ENCODE measurements around the gene PKMYT1.

Gene PKMYT1

GRCh38 chr16:2973605-2974318, 6.5 kb downstream of the PKMYT1 start:
- DNase-seq (ENCODE audit: low spot score), result no peak

DNA sequence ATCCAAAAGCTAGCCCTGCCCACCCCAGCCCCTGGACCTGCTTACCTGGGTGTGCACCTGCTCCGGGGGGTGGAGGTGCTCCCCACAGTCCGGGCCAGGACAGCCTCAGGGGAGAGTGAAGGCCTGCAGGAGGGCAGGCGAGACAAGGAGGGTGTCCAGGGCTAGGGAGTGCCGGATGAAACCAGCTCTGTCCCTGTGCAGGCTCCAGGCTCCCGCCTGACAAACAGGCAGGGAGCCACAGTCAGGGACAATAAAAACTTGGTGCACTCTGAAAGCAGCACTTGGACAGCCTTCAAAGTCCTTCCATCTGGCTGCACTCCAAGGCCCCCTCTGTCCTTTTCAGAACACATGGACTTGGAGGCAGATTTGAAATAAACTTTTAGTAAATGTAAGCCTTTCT, 7.2 kb downstream of the PKMYT1 start:
- DNase-seq (ENCODE audit: low spot score), result peak; percentile 63

- no peak for DNase-seq (ENCODE audit: low spot score)
Measured at GRCh38 chr16:2971985-2972784, 8.1 kb downstream of the PKMYT1 start.

GRCh38 chr16:2971134-2971984, 8.9 kb downstream of the PKMYT1 start:
- DNase-seq (ENCODE audit: low spot score), result no peak

- no peak for DNase-seq (ENCODE audit: low spot score)
Measured at GRCh38 chr16:2970563-2970962, 9.7 kb downstream of the PKMYT1 start.

- peak; percentile 73 for DNase-seq (ENCODE audit: low spot score)
Measured at GRCh38 chr16:2969545-2970521, 10.4 kb downstream of the PKMYT1 start.

- peak; percentile 90 for DNase-seq (ENCODE audit: low spot score)
Measured at GRCh38 chr16:2968738-2969544, 11.3 kb downstream of the PKMYT1 start, which contains the start of gene PAQR4. Gene PAQR4 (plus strand): TSS chr16:2969348. CDS start chr16:2969675, 327 bp downstream.

DNA sequence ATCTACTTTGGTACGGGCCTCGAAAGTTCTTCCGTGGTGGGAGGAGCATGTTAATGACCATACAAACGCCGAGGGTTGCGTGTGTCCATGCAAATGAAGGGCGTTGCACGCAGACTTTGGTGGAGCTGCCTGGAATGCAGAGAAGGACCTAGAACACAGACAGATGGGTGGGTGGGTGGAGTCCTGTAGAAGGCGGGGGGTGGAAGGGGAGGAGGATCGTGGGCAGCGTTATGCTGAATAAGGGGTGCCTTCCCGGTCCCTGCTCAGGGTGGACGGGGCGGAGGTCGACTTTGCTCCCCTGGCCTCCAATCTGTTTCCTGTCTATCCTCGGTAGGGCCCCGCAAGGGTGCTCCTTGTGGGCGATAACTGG, 11.9 kb downstream of the PKMYT1 start:
- DNase-seq (ENCODE audit: low spot score), result no peak

DNA sequence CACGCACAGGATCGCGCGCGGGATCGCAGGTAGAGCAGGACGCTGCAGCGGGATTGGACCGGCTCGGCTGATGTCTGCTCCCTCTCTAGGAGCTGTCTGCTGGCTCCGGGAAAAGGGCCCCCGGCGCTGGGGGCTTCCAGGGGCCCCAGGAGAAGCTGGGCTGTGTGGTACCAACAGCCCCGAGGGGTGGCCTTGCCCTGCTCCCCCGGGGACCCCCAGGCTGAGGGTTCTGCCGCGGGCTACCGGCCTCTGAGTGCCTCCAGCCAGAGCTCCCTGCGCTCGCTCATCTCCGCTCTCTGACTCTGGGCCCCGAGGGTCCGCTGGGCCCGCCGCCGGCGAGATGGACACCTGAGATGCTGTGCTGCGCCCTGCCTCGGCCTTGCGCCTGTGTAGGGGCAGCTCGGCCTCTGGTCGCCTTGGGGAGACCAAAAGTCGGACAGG, 12.5 kb downstream of the PKMYT1 start:
- no peak for DNase-seq (ENCODE audit: low spot score)

GRCh38 chr16:2967211-2967631, 13.0 kb downstream of the PKMYT1 start:
- no peak for DNase-seq (ENCODE audit: low spot score)

DNA sequence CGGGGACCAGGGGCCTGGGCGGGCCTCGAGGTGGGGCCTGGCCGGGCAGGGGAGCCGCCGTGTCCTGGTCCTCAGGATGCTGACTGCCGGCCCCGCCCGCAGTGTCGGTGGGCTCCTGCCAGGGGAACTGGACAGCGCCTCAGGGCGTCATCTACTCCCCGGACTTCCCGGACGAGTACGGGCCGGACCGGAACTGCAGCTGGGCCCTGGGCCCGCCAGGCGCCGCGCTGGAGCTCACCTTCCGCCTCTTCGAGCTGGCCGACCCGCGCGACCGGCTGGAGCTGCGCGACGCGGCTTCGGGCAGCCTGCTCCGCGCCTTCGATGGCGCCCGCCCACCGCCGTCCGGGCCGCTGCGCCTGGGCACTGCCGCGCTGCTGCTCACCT, 13.4 kb downstream of the PKMYT1 start:
- DNase-seq (ENCODE audit: low spot score), result no peak

GRCh38 chr16:2966043-2966807, 14.0 kb downstream of the PKMYT1 start:
- DNase-seq (ENCODE audit: low spot score), result no peak

DNA sequence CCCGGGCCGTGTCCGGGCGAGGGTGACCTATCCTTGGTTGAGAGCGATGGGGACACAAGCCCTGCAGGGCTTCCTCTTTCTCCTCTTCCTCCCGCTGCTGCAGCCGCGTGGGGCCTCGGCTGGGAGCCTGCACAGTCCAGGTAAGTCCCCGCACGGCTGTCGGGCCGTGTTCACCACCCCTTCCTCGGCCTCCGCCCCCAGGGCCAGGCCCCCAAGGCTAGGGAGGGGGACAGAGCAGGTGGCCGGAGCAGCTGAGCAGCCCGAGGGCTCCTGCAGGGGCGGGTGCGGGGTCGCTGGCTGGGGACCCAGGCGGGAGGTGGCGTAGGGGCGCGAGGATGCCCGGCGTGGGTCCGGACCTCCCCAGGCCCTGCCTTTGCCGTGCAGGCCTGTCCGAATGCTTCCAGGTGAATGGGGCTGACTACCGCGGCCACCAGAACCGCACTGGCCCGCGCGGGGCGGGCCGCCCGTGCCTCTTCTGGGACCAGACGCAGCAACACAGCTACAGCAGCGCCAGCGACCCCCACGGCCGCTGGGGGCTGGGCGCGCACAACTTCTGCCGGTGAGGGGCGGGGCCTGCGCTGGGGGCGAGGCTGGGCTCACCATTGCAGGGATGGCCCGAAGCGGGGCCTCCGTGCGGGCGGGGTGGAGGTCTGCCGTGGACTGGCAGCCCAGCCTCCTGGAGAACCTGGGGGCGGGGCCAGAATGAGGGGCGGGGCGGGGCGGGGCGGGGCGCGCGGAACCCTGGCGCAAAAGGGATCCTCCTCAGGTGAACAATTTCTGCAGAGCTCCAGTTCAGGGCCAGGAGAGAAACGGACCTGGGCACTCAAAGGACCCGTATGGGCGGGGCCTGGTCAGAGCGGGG, 15.5 kb downstream of the PKMYT1 start:
- no peak for DNase-seq (ENCODE audit: low spot score)

DNA sequence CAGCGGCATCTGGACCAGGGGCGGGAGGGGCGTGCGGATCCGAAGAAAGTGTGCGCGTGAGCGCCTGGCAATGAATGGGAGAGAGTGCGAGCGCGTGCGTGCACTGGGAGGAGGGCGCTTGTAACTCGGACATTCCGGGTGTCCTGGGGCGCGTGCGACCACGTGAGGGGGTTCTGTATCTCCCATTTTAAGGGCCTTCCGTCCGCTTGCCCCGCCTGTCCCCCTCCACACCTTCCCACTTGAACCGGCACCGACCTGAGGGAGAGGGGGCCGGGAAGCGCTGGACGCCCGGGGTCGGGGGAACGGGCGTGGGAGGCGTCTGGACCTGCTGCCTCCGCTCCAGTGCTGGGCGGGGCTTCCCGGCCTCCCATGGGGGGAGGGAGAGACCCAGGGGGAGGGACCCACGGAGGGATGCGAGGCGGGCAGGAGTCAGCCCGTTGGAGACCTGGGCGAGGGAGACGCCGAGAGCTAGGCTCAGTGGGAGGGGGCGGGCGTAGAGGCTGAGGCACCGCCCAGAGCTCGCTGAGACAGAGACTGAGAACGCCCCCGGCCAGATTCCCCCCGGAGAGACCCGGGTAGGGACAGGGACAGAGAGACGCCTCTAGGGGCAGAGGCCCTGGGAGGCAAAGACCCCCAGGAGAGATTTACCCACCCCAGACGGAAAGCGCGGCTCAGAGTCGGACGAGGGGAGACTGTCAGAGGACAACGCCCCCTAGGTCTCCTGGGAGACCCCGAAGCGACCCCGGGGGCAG, 16.3 kb downstream of the PKMYT1 start, which contains the start of gene KREMEN2:
TSS of gene KREMEN2 (plus strand) at position 553 of the 752 bp plus-strand sequence. CDS start 246 bp downstream, outside the sequence.
- DNase-seq (ENCODE audit: low spot score), result no peak

DNA sequence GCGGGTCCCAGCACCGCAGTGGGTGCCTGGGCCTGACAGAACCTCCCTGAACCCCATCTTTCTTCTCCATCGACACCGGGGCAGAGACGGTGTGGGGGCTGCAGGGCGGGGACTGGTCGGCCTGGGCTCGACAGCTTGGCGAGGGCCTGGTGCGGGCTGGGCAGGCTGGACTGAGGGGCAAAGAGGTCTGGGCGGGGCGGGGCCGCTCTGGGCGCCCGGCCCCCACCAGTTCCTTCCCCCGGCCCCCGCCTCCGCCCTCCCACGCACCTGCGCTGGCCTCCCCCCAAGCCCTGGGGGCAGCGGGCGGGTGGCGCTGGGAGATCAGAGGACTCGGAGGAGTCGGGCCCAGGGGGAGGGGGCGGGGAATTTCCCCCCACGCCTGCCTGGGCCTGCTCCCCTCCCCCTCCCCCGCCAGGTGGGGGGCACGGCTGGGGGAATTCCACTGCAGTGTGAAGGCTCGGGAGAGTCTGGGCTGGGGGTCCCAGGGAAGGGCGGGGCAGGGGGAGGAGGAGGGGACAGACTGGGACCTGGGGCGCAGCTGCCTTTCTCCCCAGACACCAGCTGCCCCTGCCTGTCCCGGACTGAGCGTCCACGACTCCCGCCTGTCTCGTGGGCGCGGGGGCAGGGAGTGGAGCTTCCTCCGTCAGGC, 17.0 kb downstream of the PKMYT1 start:
- DNase-seq (ENCODE audit: low spot score), result no peak

GRCh38 chr16:2962334-2963073, 17.7 kb downstream of the PKMYT1 start:
- DNase-seq (ENCODE audit: low spot score), result no peak
